Renal pelvis (tissue), 4 donors: ENCODE measurements around the gene RANBP9. TPM values are rescaled to one million over a fixed set of nuclear protein-coding genes. Genes with fewer than 3 reads are reported as not detected.
A peak's percentile ranks its signal among the peaks of the same experiment; 100 is the strongest.

Experiments
- DNase-seq: peaks from one replicate; pipeline ENCODE4 v3.0.0-alpha.2; 2013
- polyA plus RNA-seq, 3 donors: library from polyadenylated mRNA; unstranded; fragments of 120-200 nt; gene quantifications; one replicate each; pipeline ENCODE4 v1.2.1, GENCODE V29; 2013; ENCODE audit not compliant: insufficient read length in 3 of 3

RANBP9 gene
- polyA plus RNA-seq, 3 donors, result 39.9 to 41.6 (median 39.9) TPM

DNA sequence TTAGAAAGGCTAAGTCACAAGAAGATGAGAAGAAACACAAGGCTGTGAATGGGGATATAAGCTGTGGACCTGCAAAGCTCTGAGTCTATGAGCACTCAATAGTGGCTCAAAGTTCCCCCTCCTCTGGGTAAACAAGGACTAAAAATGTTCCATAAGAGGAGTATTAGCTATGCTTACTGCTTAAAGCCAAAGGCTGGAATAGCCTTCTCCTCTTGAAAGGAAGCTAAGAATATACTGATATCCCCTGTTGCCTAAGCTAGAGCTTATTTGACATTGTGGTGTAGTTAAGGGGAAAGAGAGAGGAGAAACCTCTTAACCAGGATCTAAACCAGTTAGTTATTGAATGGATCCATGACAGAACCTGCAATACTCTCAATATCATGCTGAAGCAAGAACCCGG lies 50.7 kb downstream of the RANBP9 start:
- DNase-seq, result no peak

DNA sequence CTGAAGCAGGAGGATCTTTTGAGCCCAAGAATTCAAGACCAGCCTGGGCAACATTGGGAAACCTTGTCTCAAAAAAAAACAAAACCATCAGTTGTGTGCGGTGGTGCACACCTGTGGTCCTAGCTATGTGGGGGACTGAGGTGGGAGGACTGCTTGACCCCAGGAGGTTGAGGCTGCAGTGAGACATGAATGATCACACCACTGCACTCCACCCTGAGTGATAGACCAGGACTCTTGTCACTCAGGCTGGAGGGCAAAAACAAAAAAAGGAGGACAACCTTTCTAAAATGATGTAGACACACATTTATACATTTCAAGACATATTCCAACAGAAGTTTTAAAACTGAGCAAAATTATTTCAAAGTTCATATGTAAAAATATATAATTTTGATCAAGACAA lies 51.4 kb downstream of the RANBP9 start:
- DNase-seq, result no peak

DNA sequence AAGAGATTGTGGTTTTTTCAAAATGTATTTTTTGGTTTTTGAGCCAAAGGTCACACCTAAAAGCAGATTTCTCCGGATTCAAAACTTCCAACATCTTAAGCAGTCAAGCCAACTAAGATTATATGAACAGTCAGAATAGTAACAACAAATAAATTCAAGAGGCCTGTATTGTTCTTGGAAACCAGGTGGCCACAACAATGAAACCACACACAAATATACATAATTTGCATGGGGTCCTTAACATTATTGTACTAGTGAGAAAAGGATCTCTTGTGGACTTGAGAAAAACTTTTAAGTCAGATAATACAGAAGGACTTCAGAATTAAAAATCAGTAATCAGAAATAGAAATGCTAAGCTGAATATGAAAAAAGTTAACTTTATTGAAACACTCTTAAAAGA lies 55.9 kb downstream of the RANBP9 start:
- DNase-seq, result no peak

DNA sequence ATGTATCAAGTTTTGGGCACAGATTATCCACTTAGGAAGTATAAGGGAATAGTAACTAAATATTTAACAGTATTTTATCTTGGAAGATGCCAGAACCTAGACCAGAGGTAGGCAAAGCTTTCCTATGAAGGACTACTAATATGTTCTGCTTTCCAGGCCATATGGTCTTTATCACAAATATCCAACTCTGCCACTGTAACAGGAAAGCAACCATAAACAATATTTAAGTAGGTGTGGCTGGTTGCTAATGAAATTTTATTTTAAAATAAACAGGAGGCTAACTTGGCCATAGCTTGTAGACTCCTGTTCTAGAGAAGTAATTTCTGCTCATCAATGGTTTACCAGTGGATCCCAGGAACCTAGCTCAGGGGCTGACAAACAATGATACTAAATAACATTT lies 57.1 kb downstream of the RANBP9 start:
- DNase-seq, result no peak

DNA sequence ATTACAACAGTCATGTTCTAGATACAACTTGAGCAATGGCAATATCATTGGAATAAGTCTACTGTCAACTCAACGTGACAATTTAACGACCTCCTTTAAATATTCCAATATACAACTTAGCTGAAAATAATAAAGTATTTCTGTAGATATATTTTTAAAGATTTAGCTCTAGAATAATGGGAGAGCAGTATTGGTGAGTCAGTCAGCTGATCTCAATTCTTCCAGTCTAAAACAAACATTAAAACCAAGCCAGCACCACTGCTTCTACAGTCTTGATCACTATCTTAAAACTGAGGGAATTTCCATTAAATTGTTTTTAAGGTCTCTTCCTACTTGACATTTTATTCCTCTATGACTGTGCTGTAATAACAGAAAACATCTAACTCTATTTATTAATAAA lies 58.3 kb downstream of the RANBP9 start:
- DNase-seq, result no peak

DNA sequence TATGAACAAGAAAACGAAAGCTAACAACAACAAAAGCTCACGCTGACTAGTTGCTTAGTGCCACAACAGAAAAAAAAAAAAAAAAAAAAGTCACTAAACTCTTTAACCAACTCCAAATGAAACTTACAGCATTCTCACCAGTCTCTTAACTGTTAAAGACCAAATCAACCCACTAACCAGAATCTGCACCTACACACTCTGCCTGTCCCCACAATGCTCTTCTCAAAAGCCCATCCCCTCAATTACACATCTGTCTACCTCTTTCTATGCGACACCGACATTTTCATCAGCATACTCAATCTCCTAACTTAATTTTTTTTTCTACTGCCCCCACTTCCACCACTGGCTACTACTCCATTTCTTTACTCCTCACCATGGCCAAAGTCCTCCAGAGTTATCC lies 62.2 kb downstream of the RANBP9 start:
- DNase-seq, result no peak

DNA sequence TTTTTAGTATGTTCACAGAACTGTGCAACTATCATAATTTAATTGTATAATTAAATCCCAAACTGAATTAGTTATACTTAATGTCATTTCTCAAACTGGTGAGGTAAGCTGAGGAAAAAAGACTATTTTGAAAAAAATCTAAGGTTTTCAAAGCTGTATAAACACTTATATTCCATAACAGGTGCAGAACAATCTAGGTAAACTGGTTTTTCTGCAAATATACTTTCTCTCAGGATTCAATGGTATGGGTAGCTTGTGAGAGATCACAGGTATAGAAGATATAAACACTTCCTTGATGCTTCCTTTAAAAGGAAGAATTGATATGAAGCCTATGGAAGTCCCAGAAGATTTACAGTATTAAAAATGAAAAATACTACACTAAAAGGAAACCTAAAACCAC lies 62.8 kb downstream of the RANBP9 start:
- DNase-seq, result no peak

DNA sequence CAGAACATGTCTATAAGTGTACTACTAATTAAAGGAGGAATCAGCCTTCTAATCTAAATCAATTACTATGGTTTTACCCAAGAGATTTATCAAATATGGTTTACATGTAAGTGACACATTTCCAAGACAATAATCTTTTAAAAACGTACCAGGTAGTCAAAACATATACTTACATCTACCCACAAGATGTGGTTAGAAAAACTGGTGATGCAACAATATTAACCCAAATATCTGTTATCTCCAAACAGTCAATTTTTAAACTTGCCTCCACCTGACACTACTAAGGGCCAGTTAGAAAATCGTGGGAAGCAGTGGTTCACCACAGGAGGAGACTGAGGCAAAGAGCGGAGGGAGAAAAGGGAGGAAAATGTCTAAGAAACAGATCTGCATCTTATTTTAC lies 68.5 kb downstream of the RANBP9 start:
- no peak for DNase-seq

DNA sequence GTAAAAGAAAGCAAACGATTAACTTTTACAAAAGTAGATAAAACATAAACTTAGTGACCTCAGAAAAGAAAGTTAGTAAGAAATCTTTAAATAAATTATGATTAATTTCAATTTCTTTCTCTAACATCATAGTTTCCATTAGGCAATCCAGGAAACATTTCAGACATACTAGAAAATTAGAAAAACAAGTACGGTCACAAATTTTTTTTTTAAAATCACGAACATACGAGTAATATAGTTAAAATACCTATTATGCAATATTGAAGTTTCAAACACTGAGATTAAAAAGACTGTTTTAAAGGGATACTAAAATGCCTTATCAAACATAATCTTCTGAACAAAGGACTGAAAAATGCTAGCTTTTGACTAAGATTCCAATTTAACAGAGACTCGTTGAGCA lies 70.3 kb downstream of the RANBP9 start:
- no peak for DNase-seq

DNA sequence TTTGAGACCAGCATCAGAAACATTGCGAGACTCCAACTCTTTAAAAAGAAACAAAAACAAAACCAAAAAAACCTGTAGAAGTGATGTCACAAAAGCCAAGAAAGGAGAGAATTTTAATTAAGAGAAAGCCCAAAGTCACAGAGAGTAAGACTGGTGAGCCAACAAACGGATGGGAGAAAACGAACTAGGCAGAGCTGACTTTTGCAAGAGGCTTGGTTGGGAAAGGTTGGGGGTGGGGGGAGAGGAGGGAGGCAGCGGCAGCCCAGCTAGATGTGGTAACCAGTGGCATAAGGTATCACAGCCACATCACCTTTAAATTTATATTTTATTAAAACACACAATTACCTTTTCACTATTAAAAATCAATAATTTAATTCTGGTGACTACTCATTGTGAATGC lies 73.0 kb downstream of the RANBP9 start:
- no peak for DNase-seq

DNA sequence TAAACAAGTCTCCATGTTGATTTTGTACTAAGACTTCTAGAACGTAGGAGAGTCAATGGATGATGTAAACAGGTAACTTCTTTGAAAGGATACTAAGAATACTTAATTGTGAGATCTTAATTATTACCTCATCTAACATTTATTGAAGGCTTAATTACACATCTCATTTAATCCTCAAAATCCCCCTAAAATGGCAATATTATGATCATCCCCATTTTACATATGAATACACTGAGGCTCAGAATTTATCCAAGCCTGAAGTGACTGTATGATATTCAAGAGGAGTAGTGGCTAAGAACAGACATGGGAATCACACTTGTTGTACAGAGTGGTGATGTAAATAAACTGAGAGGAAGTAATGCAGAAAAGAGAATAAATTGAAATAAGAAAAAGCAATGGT lies 73.6 kb downstream of the RANBP9 start:
- no peak for DNase-seq

DNA sequence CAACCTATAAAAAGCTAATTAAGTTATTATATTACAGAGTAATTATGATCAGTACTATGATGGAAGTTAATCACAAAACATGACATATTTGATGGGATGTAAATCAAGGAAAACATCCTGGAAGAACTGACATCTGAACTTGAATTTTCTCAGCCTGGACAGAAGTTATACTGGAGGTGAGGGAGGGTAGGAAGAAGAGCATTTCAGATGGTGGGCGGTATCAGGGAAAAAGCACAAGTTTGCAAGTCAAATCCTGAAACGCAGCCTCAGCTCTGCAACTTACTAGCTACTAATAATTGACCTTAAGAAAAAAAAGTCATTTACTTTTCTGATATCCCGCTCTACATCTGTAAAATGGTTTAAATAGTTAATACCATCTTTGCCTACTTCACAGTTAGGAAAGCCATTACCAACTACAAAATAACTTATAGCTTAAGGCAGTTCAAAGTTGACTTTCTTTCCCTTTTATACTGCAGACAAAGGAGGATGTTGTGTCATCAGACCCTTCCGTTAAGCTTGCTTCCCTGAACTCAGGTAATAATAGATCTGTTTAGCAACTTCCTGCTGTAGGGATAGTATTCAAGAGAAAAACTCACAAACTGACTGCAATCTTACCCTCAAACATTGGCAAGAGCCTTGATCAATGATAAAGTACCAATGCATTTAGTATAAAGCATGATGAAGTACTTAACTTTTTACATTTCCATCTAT lies 75.5 kb downstream of the RANBP9 start:
- no peak for DNase-seq

DNA sequence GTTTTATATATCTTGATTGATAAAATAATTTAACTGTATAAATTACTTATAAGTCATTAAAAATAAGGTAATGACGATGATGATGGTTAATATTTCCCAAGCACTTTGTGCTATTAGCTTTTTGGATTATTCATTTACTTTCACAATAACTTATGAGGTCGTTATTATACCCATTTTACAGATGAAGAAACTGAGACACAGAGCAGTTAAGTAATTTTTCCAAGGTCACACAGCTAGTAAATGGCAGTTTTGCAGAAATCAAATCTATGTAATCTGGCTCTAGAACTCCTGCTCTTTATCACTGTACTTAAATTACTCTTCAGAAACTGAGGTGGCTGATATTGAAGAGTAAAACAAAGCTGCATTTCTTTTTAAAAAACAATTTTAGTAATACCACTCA lies 78.3 kb downstream of the RANBP9 start:
- DNase-seq, result no peak

DNA sequence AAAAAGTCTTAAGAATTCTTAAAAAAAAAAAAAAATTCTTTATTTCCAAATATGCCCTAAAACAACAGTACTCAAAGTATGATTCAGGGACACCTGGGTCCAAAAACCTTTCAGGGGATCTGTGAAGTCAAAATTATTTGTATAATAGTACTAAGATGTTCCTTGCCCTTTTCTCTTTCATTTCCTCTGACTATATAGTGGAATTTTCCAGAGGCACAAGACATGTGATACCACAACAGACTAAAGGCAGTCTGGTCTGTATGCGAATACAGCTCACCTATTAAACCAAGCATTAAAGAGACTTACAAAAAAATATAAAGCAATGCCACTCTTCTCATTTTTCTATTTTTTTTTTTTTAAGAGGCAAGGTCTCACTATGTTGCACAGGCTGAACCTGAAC lies 81.1 kb downstream of the RANBP9 start:
- no peak for DNase-seq

DNA sequence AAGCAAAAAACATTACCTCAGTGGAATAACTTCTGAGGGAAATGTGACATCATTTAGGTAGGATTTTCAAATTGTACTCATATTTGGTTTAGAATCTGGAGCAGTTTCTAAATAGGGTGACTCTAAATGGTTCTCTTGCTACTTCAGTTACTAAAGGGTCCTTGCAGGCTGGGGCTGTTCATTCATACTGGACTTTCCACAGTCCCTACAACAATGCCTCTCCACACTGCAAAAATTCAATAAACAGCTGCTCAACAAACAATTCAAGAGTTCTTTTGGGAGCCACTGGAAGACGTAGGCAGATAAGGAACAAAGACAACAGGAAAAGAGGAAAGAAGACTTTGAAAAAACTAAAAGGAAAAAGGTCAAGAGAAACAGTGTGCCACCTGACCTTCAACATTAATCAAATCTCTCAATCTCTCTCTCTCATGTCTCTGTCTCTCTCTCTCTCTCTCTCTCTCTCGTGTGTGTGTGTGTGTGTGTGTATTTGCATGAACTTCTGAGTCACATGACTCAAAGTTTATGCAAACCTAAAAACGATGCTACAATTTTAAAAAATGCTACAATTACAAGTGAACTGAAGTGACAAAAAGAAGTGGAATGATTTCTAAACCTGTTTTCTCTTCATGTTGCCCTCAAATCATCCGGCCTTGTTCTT lies 82.0 kb downstream of the RANBP9 start:
- DNase-seq, result no peak

DNA sequence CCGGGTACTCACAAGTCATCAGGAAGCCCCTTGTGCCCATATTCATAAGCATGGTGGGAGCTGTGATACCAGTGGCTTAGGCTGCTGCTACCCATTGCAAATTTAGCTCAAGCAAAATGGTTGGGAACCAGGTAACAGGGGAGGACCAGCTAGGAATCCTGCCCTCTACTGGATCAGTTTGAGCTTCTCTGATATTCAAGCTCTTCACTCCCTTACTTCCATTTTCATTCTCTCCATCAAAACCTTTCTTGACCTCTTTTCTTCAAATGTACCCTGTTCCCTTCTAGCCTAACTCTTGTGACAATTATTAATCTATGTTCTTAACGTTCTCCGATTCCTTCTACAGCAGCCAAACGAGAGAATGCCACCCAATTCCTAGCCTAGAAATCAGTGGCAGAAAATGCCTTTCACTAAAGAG lies 86.8 kb downstream of the RANBP9 start:
- DNase-seq, result peak; percentile 15

DNA sequence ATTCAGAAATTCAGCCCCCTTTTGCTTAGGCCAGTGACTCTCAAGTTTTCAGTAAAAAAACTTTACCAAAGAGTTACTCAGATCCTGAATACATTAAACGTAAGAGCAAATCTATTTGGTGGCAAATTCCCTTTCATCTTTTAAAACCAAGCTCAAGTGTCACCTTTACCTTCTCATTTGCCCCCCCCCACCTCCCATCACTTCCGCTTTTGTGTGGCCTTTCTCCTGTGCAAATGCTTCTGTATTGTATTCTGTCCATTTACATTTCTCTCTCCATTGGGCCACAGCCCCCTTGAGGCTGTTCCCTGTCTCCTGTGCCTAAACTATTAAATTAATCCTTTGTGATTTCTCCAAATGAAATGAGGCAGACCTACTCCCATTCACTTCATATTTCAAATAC lies 94.6 kb downstream of the RANBP9 start:
- DNase-seq, result no peak

DNA sequence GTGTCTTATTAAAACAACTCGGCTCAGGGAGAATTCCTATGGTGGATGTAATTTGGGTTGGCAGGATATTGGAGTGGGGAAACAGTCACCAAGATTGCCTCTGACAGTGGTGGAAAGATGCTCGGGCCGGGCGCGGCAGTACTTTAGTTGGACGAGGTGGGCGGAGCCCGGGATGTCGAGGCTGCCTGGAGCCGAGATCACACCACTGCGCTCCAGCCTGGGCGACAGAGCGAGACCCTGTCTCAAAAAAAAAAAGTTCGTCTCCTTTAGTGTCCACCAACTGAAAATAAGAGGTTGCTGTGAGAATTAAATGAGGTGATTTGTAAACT lies 95.9 kb downstream of the RANBP9 start:
- DNase-seq, result peak; percentile 43

DNA sequence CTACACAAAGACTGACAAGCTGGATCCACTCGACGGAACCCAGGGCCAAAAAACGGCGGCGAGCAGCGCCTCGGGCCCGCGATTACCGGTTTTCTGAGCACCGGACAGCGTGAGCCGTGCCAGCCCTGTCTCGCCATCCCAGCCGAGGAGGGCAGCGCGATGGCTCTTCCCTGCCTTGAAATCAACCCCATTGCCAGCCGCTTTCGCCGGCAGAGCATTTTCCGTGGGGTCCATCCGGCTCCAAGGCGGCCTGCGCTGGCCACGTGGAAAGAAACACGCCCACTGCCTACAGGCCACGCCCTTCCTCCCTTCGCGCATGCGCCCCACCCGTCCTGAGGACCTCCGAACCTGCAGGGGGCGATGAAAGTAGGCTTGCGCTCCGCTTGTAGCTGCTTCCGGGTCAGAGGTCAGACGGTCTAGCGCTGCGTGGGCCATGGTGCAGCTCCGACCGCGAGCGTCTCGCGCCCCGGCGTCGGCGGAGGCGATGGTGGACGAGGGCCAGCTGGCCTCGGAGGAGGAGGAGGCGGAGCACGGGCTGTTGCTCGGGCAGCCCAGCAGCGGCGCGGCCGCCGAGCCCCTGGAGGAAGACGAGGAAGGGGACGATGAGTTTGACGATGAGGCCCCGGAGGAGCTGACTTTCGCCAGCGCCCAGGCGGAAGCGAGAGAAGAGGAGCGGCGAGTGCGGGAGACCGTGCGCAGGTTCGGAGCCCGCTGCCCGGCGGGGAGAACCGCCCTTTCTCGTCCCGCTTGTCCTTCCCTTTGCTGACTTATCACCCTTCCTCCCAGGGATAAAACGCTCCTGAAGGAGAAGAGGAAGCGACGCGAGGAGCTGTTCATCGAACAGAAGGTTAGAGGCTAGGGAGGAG lies 96.5 kb downstream of the RANBP9 start, which contains the start of gene NOL7:
Gene NOL7 (plus strand): TSS at position 410 of the 866 bp plus-strand sequence. CDS start 24 bp downstream, at position 434.
- peak; percentile 98 for DNase-seq

DNA sequence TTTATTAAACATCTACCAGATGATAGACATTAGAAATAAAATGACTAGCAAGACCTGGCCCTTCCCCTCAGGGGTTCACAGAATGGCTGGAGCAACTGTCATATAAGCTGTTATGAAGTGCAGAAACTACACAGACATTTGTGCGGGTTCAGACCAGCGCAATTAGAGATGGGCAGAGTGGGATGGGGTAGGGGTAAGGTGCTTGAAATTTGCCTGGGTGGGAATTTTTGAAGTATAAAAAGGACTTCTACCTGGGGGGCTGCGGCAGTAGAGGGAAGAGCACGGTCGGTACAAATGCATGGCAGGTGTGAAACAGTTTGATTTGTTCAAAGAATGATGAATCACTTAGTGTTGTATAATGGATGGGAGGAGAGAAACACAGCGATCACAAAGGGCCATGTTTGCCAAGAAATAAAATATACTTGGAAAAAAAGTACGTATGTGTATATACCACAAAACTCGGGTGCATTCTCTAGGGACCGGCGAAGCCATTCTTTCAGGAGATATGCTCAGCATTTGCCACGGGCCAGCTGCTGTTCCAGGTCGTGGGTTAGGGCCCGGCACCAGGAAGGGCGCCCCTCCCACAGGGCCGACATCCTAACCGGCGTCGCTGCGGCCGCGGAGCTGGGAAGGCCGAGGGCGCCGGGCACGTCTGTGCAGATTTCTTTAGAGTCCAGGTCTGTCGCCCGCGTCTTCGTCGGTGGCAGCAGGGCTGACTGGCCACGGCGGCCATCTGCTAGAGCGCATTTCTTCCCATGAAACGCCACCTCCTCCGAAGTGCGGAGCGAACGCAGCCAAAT lies 97.3 kb downstream of the RANBP9 start:
- DNase-seq, result no peak

DNA sequence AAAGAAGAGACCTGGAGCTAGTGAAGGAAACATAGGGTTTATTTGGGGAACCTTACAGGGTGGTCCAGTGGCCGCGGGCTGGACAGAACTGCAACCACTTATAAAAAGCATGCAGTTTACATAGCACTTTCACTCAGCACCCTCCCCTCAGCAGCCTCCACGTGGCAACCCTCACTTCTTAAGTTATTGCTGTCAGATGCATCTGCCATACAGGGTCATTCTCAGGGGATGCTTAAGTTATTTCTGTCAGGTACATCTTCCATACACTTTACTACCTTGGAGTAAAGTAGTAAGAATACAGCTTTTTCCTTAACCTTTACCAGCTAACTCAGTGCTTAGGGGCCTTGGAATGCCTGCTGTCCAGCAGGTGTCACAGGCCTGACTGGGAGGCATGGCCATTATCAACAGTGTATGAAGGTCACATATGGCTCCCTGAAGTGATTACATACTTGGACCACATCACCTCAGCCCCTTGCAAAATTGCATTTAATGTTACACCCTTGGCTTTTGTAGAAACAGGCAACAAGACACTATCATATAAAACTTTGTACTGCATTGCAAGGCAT lies 98.5 kb downstream of the RANBP9 start:
- no peak for DNase-seq

DNA sequence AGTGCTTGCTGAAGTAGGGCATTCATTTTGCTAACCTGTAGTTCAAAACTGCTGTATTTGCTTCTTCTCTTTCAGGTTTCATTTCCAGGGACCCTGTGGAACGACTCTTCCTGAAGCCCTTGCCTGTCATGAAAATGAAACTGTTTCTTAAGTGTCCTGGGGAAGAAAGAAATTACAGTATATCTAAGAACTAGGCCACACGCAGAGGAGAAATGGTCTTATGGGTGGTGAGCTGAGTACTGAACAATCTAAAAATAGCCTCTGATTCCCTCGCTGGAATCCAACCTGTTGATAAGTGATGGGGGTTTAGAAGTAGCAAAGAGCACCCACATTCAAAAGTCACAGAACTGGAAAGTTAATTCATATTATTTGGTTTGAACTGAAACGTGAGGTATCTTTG lies 99.9 kb downstream of the RANBP9 start:
- DNase-seq, result no peak
